Naive thymus-derived CD4-positive, alpha-beta T cell (primary cell): ENCODE data around the gene SYNGR2. TPM values are rescaled to one million over a fixed set of nuclear protein-coding genes. Genes with fewer than 3 reads are reported as not detected.

Experiments
- ATAC-seq: fragments of 150-1000 bp; cut with Tn5 transposase; 2 replicates; pipeline ENCODE4 v1.10.0; 2021; ENCODE audit warnings: mild to moderate bottlenecking, moderate library complexity
- CTCF ChIA-PET: fragments of 350-600 bp; sonication (Branson Sonifier 250); formaldehyde crosslinking; loops from one replicate; lab custom pipeline; 2021; ENCODE audit warnings: antibody characterized with exemption; lab: Charles Lee
- POLR2A ChIA-PET: fragments of 350-600 bp; sonication (Branson Sonifier 250); formaldehyde crosslinking; loops from one replicate; lab custom pipeline; 2021; ENCODE audit warnings: antibody characterized with exemption, inconsistent platforms; lab: Charles Lee
- DNase-seq, 9 donors: peaks; one replicate each; pipeline versions ENCODE4 v3.0.0 to v3.0.0-alpha.2; 2020 to 2022; ENCODE audit warnings: mixed read lengths in 1 of 9
- H3K27ac ChIP-seq: one replicate; pipeline ENCODE4 v1.7.0; 2013; ENCODE audit warnings: mild to moderate bottlenecking, low read depth, low read length, moderate library complexity
- H3K27me3 ChIP-seq, 2 donors: one replicate each; pipeline ENCODE4 v1.7.0; 2013; ENCODE audit warnings: low read length in 2 of 2, mild to moderate bottlenecking in 2 of 2, moderate library complexity in 2 of 2; ENCODE audit not compliant: control insufficient read depth in 2 of 2, insufficient read depth in 2 of 2
- H3K36me3 ChIP-seq, 3 experiments: 1 replicate in 2 of 3; 2 replicates in 1 of 3; pipeline ENCODE4 v1.7.0; 2013; ENCODE audit warnings: low read length in 3 of 3, mild to moderate bottlenecking in 3 of 3, moderate library complexity in 1 of 3; ENCODE audit not compliant: insufficient read depth in 3 of 3, control insufficient read depth in 2 of 3
- H3K4me1 ChIP-seq, 2 donors: one replicate each; pipeline ENCODE4 v1.7.0; 2013; ENCODE audit warnings: low read length in 2 of 2, mild to moderate bottlenecking in 2 of 2, moderate library complexity in 1 of 2; ENCODE audit not compliant: control insufficient read depth in 2 of 2, insufficient read depth in 2 of 2
- H3K4me3 ChIP-seq: 2 replicates; pipeline ENCODE4 v1.7.0; 2013; ENCODE audit warnings: mild to moderate bottlenecking, low read length
- H3K9me3 ChIP-seq, 3 experiments: 1 replicate in 2 of 3; 2 replicates in 1 of 3; pipeline ENCODE4 v1.7.0; 2013; ENCODE audit warnings: low read length in 3 of 3; ENCODE audit not compliant: control insufficient read depth in 2 of 3
- H3K27ac Mint-ChIP-seq, 9 donors: one replicate each; pipeline ENCODE4 v1.8.0; 2020 to 2022; ENCODE audit warnings: mixed read lengths in 9 of 9, mild to moderate bottlenecking in 8 of 9, moderate library complexity in 5 of 9, inconsistent platforms in 2 of 9
- H3K27me3 Mint-ChIP-seq, 5 donors: one replicate each; pipeline ENCODE4 v1.8.0; 2021 to 2022; ENCODE audit warnings: mixed read lengths in 5 of 5, mild to moderate bottlenecking in 1 of 5
- H3K36me3 Mint-ChIP-seq, 5 donors: one replicate each; pipeline ENCODE4 v1.8.0; 2020 to 2022; ENCODE audit warnings: mixed read lengths in 5 of 5, mild to moderate bottlenecking in 3 of 5, inconsistent platforms in 1 of 5
- H3K4me1 Mint-ChIP-seq, 7 donors: one replicate each; pipeline ENCODE4 v1.8.0; 2020 to 2022; ENCODE audit warnings: mixed read lengths in 7 of 7, mild to moderate bottlenecking in 3 of 7, inconsistent platforms in 1 of 7
- H3K4me3 Mint-ChIP-seq, 10 donors: one replicate each; pipeline ENCODE4 v1.8.0; 2020 to 2022; ENCODE audit warnings: mild to moderate bottlenecking in 10 of 10, mixed read lengths in 10 of 10, moderate library complexity in 6 of 10, inconsistent platforms in 2 of 10
- H3K9me3 Mint-ChIP-seq, 11 donors: one replicate each; pipeline ENCODE4 v1.8.0; 2020 to 2022; ENCODE audit warnings: mixed read lengths in 11 of 11, mild to moderate bottlenecking in 4 of 11, inconsistent platforms in 1 of 11, moderate library complexity in 1 of 11
- intact Hi-C, 2 donors: fragments of 100-400 bp; cut with micrococcal nuclease; formaldehyde crosslinking; loops; one replicate each; pipeline ENCODE4 v1.15.1; 2023
- polyA plus RNA-seq, 2 donors: library from polyadenylated mRNA; unstranded; fragments of 300-500 nt; fragmentation: Illumina TruSeq; gene quantifications; one replicate each; pipeline ENCODE4 v1.2.3, GENCODE V29; 2021
- total RNA-seq, 6 experiments: library from RNA in 5 of 6; stranded (reverse) in 5 of 6; gene quantifications; 1 replicate in 5 of 6; 2 replicates in 1 of 6; pipeline ENCODE4 v1.2.3 and lab custom pipeline; 2021 to 2026

SYNGR2 gene
- total and polyA plus RNA-seq, 7 experiments from 2014 or later: 47.6 to 118 (median 84.4) TPM

DNA sequence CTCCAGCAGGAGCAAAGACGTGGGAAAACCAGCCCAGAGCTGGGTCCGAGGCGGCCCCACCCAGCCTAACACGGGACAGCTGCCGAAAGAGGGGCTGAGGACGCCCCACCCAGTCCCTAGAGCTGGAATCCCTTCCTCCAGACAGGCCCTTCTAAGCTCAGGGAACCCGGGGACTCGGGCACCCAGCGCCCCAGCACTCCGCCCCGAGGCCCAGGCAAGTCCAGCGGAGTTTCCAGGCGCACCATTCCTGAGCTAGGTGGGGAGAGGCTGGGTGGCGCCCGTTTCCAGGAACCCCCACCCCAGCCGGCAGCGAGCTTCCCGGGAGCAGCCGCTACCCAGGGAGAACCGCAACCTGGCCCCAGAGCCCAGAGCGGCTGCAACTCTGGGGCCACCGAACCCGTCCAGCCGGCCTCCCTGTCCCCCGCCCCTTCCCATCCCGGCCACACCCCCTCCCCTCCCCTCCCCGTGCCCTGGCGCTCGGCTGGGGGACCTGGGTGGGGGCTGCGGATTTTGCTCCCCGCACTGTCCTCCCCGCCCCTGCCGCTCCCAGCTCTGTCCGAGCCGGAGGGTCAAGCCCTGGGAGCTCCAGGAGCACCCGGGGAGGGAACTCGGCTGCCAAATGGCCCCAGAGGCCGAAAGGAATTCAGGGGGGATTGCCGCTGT lies 40.4 kb upstream of the SYNGR2 start:
- ATAC-seq (no peak), DNase-seq (no peak)
- peaks cover 0 to 3% (median 0%) of the 10 kb centered on the region in 5 donors for H3K27me3 Mint-ChIP-seq
- H3K27ac ChIP-seq: peak overlapping the region; percentile 77
- H3K36me3 ChIP-seq: peaks cover 13 to 61% (median 15%) of the 10 kb centered on the region in 3 experiments
- H3K9me3 Mint-ChIP-seq: peaks cover 0 to 5% (median 0%) of the 10 kb centered on the region in 11 donors
- ChIA-PET POLR2A (interaction anchor here (0.9 to 27.3 kb wide), 15 partner anchors 2 to 1394 kb away, joined by 3 to 898 read pairs (median 7); partner anchors contain the start of genes C17orf99, SYNGR2, TMC6 and TMC8), CTCF (interaction anchor here (0.9 to 5.5 kb wide), 3 partner anchors 8 to 48 kb away, joined by 3 to 52 read pairs (median 6); no protein-coding TSS in a partner anchor)
- intact Hi-C loops: loop anchor here (5.0 to 10.0 kb wide), 3 partner anchors 124 to 1401 kb away; partner anchors contain the start of genes JMJD6 (in 1 of the 2) and METTL23 (in 1 of the 2)
- H3K4me3 ChIP-seq: peak overlapping the region; percentile 91
- peaks cover 57 to 59% of the 10 kb centered on the region in 2 donors for H3K4me1 ChIP-seq
- no peaks in the 10 kb centered on the region for H3K9me3 ChIP-seq
- H3K4me3 Mint-ChIP-seq: peak overlapping the region; percentile 89 to 99 (median 92)
- H3K27me3 ChIP-seq: no peaks in the 10 kb centered on the region
- peak overlapping the region; percentile 81 to 94 (median 92) for H3K27ac Mint-ChIP-seq
- peaks cover 22 to 53% (median 39%) of the 10 kb centered on the region in 7 donors for H3K4me1 Mint-ChIP-seq
- H3K36me3 Mint-ChIP-seq: peaks cover 4 to 49% (median 18%) of the 10 kb centered on the region in 5 donors

DNA sequence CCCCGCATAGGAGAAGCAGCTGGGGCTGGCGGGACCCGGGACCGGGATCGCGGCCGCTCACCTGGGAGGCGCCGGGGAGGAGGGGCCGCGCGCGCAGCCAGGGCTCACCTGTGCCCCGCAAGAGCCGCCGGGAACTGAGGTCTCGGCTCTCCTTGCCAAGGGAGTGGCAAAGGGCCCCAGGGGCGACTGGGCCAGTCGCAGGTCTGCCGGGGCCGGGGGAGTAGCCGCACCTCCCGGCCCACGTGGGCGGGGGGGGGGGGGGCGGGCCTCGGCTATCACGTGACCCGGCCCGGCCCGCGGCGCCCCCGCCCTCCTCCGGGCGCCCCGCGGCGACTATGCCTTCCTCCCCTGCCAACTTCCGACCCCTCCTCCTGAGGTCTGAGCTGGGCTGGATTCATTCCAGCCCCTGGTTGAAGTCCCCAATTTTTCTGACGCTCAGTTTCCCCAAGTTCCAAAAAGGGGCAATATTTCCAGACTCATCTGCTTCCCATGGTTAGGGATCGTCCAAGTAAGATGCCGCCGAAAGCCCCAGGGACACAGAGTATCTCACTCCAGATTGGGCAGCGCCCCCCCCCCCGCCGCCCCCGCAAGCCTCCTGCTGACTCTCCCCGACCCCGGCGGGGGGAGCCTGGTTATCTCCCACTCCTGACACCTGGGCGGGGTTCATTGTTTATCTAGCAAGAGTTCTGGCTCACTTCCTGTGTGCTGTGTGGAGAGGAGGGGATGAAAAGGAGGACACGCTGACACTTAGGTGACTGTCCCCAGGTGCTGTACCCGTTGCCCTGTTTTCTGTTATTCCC lies 39.6 kb upstream of the SYNGR2 start, which contains the start of gene TMC6:
Gene TMC6 (minus strand): TSS at position 205 of the 800 bp plus-strand sequence. CDS start 1,923 bp downstream, outside the sequence.
- peak within 1 kb of the TSS; percentile 95 to 99 (median 97) for H3K27ac Mint-ChIP-seq
- ChIA-PET POLR2A (interaction anchor here (0.9 to 27.3 kb wide), 17 partner anchors 1 to 1394 kb away, joined by 3 to 898 read pairs (median 8); partner anchors contain the start of genes C17orf99, SYNGR2, TMC6 and TMC8), CTCF (interaction anchor here (1.2 to 5.5 kb wide), 2 partner anchors 7 to 21 kb away, joined by 3 to 52 read pairs; no protein-coding TSS in a partner anchor)
- Histone ChIP-seq H3K36me3 (peaks cover 5 to 61% (median 18%) of the 10 kb centered on the region in 3 experiments), H3K4me3 (peak within 1 kb of the TSS; percentile 95), H3K4me1 (peaks cover 56 to 59% of the 10 kb centered on the region in 2 donors), H3K9me3 (no peaks in the 10 kb centered on the region), H3K27ac (peak within 1 kb of the TSS; percentile 77), H3K27me3 (no peaks in the 10 kb centered on the region)
- H3K36me3 Mint-ChIP-seq: peaks cover 4 to 48% (median 14%) of the 10 kb centered on the region in 5 donors
- peak in 8 of 9 donors; percentile 76 to 88 (median 82) for DNase-seq
- peak within 1 kb of the TSS; percentile 89 to 100 (median 99) for H3K4me3 Mint-ChIP-seq
- ATAC-seq: peak; percentile 45
- H3K4me1 Mint-ChIP-seq: peaks cover 19 to 53% (median 39%) of the 10 kb centered on the region in 7 donors
- intact Hi-C loops: loop anchor here (5.0 to 10.0 kb wide), 3 partner anchors 124 to 1401 kb away; partner anchors contain the start of genes JMJD6 (in 1 of the 2) and METTL23 (in 1 of the 2)
- peaks cover 0 to 3% (median 0%) of the 10 kb centered on the region in 5 donors for H3K27me3 Mint-ChIP-seq
- peaks cover 0 to 6% (median 0%) of the 10 kb centered on the region in 11 donors for H3K9me3 Mint-ChIP-seq

DNA sequence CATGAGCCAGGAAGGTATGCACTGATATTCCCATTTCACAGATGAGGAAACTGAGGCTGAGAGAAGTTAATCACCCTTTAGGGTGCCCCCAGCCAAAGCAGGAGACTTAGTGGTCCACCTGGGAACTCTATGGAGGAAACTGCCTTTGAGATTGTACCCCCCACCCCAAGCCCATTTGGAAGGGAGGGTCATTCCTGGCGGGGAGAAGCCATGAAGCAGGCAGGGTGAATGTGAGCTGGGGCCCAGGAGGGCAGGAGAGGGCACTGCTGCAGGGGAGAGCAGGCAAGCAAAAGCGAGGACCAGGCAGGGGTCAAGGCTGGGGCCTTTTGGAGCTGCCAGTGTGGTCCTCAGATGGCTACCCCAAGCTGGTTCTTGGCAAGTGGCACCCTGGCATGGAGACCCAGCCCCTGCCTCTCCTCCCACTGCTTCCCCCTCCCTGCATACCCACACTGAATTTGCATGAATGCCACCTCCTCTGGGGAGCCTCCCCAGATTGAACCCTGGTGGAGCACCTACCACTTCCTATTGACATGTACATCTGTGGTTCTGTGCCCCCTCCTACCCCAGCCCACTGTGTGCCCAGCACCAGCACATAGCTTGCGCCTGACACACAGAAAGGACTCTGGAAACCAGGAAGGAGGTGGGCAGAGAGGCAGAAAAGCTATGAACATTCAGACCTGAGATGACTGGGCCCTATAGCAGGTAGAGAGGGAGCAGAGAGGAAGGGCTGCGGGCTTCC lies 38.9 kb upstream of the SYNGR2 start:
- CTCF ChIA-PET: interaction anchor here (1.0 to 1.5 kb wide), 6 partner anchors 10 to 122 kb away, joined by 3 to 6 read pairs (median 4); no protein-coding TSS in a partner anchor
- peaks cover 0 to 3% (median 0%) of the 10 kb centered on the region in 5 donors for H3K27me3 Mint-ChIP-seq

DNA sequence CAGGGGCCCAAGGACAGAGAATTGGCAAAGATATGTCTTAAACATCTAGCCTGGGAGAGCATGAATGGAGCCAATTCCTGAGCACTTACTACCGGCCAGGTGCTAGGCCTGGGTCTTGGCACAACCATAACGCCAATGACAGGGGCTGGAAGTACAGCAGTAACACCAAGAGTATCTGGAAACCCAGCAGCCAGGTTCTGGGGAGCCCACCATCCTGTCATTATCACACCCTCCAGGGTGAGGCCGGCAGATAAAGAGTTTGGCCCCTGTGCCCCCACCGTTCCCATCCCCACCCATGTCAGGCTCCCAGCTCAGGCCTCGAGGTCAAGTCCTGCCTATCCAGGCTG lies 38.3 kb upstream of the SYNGR2 start:
- Histone ChIP-seq H3K9me3 (no peaks in the 10 kb centered on the region), H3K4me1 (peaks cover 51 to 59% of the 10 kb centered on the region in 2 donors), H3K27ac (peak overlapping the region; percentile 77), H3K36me3 (peaks cover 7 to 61% (median 26%) of the 10 kb centered on the region in 3 experiments), H3K27me3 (no peaks in the 10 kb centered on the region), H3K4me3 (peak overlapping the region; percentile 95)
- ChIA-PET CTCF (interaction anchor here (1.0 to 1.5 kb wide), 8 partner anchors 10 to 121 kb away, joined by 3 to 6 read pairs (median 4); no protein-coding TSS in a partner anchor), POLR2A (interaction anchor here (0.5 to 27.3 kb wide), 20 partner anchors 0 to 689 kb away, joined by 3 to 898 read pairs (median 8); partner anchors contain the start of genes C17orf99, TMC6, TMC8 and TNRC6C)
- Mint-ChIP-seq H3K27me3 (peaks cover 0 to 3% (median 0%) of the 10 kb centered on the region in 5 donors), H3K4me3 (peak overlapping the region; percentile 89 to 100 (median 99)), H3K27ac (peak overlapping the region; percentile 95 to 99 (median 97)), H3K4me1 (peaks cover 25 to 54% (median 41%) of the 10 kb centered on the region in 7 donors), H3K36me3 (peaks cover 8 to 48% (median 22%) of the 10 kb centered on the region in 5 donors), H3K9me3 (peaks cover 0 to 9% (median 0%) of the 10 kb centered on the region in 11 donors)
- DNase-seq: peak in 5 of 9 donors; percentile 41 to 58 (median 57)
- no peak for ATAC-seq
- intact Hi-C loops: loop anchor here (1.0 to 5.0 kb wide), 10 partner anchors 9 to 1393 kb away; partner anchors contain the start of genes MFSD11 (in 2 of the 2), SRSF2 (in 2 of the 2), SYNGR2 (in 2 of the 2) and TNRC6C (in 2 of the 2)

More for the DNA sequence above, 38.9 kb upstream of the SYNGR2 start:
- Mint-ChIP-seq H3K4me3 (peak overlapping the region; percentile 89 to 100 (median 99)), H3K36me3 (peaks cover 8 to 48% (median 18%) of the 10 kb centered on the region in 5 donors), H3K27ac (peak overlapping the region; percentile 95 to 99 (median 97)), H3K4me1 (peaks cover 24 to 53% (median 39%) of the 10 kb centered on the region in 7 donors), H3K9me3 (peaks cover 0 to 9% (median 0%) of the 10 kb centered on the region in 11 donors)
- DNase-seq: peak in 8 of 9 donors; percentile 50 to 74 (median 62)
- Histone ChIP-seq H3K27me3 (no peaks in the 10 kb centered on the region), H3K27ac (peak overlapping the region; percentile 77), H3K4me1 (peaks cover 51 to 59% of the 10 kb centered on the region in 2 donors), H3K36me3 (peaks cover 2 to 61% (median 21%) of the 10 kb centered on the region in 3 experiments), H3K4me3 (peak overlapping the region; percentile 95), H3K9me3 (no peaks in the 10 kb centered on the region)
- POLR2A ChIA-PET: interaction anchor here (0.5 to 27.3 kb wide), 17 partner anchors 0 to 688 kb away, joined by 3 to 898 read pairs (median 9); partner anchors contain the start of genes C17orf99, TMC6, TMC8 and TNRC6C
- ATAC-seq: peak; percentile 5
- intact Hi-C loops: loop anchor here (1.0 to 10.0 kb wide), 12 partner anchors 8 to 1402 kb away; partner anchors contain the start of genes MFSD11 (in 2 of the 2), SRSF2 (in 2 of the 2), SYNGR2 (in 2 of the 2) and TNRC6C (in 2 of the 2)
